HG03565 (cell line): ENCODE measurements around the gene TCERG1.

Experiments used
- ATAC-seq: cut with Tn5 transposase; IDR thresholded peaks from one replicate; pipeline ENCODE4 v1.9.1; 2021; ENCODE audit warnings: mild to moderate bottlenecking, moderate library complexity; ENCODE audit not compliant: unreplicated experiment

TCERG1 gene

GRCh38 chr5:146451411-146451810 is 4.3 kb downstream of the TCERG1 start:
- no peak for ATAC-seq

- no peak for ATAC-seq
Measured at GRCh38 chr5:146457431-146457830, 10.3 kb downstream of the TCERG1 start.

- no peak for ATAC-seq
Measured at GRCh38 chr5:146458894-146459293, 11.8 kb downstream of the TCERG1 start.

GRCh38 chr5:146461319-146461718 is 14.2 kb downstream of the TCERG1 start:
- ATAC-seq: no peak

GRCh38 chr5:146463446-146463845 is 16.3 kb downstream of the TCERG1 start:
- ATAC-seq: no peak

GRCh38 chr5:146466521-146467349 is 19.6 kb downstream of the TCERG1 start:
- ATAC-seq: no peak

- no peak for ATAC-seq
Measured at GRCh38 chr5:146467760-146468159, 20.6 kb downstream of the TCERG1 start.

GRCh38 chr5:146474065-146474464 is 26.9 kb downstream of the TCERG1 start:
- ATAC-seq: no peak

- no peak for ATAC-seq
Measured at GRCh38 chr5:146475190-146475780, 28.2 kb downstream of the TCERG1 start.

GRCh38 chr5:146475906-146476305 is 28.8 kb downstream of the TCERG1 start:
- ATAC-seq: no peak

- no peak for ATAC-seq
Measured at GRCh38 chr5:146482775-146483174, 35.6 kb downstream of the TCERG1 start.

GRCh38 chr5:146484714-146485391 is 37.7 kb downstream of the TCERG1 start:
- no peak for ATAC-seq

GRCh38 chr5:146490089-146490843 is 43.1 kb downstream of the TCERG1 start:
- ATAC-seq: no peak

GRCh38 chr5:146494656-146495055 is 47.5 kb downstream of the TCERG1 start:
- no peak for ATAC-seq

- ATAC-seq: no peak
Measured at GRCh38 chr5:146499680-146500079, 52.5 kb downstream of the TCERG1 start.

GRCh38 chr5:146507428-146507827 is 60.3 kb downstream of the TCERG1 start:
- ATAC-seq: no peak

GRCh38 chr5:146510559-146511125 is 63.5 kb downstream of the TCERG1 start:
- no peak for ATAC-seq

- ATAC-seq: no peak
Measured at GRCh38 chr5:146513462-146513861, 66.3 kb downstream of the TCERG1 start.

GRCh38 chr5:146514575-146514974 is 67.4 kb downstream of the TCERG1 start:
- no peak for ATAC-seq

GRCh38 chr5:146515473-146516150 is 68.5 kb downstream of the TCERG1 start:
- ATAC-seq: no peak
